Activated CD4-positive, alpha-beta T cell treated with anti-CD3 and anti-CD28 coated beads, Interleukin-2, amount 50 U/mL, for 4 hours (primary cell): ENCODE measurements around the gene WDR37.

Source experiments
- DNase-seq, 2 experiments: peaks; one replicate each; pipeline ENCODE4 v3.0.0-alpha.2; 2020

The WDR37 gene

DNA sequence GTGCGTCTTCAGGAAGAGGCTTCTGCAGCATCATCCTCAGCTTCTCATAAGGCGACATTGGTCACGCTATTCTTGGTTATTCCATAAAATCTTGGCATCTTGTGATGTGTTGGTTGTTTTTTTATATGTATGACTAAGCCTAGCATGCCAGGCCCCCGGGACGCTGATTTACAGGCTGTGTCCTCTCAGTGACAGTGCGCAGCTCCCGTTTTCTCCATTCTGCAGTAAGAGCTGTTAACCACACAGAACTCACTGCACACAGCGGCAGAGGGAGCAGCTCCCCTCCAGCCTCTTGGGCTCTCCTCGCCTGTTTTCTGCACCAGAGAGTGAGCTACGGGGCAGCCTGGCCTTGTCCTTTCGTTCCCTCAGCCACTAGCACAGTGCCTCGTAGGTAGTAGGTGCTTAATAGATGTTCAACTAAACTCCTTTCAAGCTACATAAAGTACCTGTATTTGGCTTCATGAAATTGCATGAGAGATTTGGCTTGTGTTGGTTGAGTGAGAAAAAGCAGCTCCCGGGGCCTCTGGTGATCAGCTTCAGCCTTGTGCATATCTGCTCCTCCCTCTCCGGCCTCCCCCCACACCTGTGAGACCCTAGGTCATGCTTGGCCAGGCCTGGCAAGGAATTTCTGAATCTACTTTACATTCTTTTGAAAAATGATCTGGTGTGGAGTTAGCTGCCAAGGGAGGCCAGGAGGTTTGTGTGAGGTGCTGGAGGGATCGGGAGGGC is 116.2 kb downstream of the WDR37 start:
- DNase-seq: no peak

DNA sequence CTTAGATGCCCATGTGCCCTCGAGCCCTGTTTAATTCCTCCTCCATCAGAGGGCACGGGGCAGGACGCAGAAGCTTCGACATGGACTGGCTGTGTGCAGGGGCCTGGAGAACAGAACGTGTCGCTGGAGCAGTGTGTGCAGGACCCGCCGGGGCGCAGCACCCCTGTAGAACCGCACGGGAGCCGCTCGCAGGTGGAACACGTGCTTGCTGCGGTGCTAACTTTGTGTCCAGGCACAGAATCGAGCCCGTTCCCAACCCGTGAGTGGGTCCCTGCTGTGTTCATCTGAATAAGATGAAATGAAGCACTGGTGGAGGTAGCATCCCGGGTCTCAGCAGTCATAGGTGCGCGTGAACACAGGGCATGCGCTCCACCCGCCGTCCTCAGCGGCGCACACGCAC is 116.9 kb downstream of the WDR37 start:
- DNase-seq: no peak

DNA sequence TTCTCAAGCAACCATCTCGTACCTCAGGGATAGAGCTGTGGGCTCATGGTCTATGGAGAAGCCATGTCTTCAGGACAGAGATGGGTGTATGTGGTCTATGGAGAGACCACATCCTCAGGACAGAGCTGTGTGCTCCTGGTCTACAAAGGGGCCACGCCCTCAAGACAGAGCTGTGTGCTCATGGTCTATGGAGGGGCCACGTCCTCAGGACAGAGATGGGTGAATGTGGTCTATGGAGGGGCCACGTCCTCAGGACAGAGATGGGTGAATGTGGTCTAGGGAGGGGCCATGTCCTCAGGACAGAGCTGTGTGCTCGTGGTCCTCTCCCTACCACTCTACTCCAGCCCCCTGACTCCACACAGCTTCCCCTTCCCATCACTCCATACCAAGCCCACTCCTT is 117.8 kb downstream of the WDR37 start:
- no peak for DNase-seq

DNA sequence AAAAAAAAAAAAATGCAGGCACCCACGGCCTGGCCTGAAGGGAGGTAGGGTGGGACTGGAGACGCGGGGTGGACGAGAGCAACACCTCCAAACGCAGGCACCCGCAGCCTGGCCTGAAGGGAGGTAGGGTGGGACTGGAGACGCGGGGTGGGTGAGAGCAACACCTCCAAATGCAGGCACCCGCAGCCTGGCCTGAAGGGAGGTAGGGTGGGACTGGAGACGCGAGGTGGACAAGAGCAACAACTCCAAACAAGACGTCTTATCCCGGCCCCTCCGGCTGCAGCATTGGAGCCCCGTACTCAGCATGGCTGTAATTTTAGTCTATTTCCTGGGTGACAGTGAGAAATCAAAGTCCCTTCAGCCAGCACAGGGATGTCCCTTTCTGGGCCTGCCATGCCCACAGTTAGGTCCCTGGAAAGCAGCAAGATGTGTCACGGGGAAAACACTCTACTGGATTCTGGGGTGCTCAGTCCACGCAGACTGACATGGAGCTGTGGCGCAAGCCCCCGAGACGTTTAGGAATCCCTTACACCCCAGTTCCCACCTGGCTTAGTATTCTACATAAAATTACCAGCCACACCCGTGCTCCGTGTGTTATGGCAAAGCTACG is 119.9 kb downstream of the WDR37 start:
- no peak for DNase-seq

DNA sequence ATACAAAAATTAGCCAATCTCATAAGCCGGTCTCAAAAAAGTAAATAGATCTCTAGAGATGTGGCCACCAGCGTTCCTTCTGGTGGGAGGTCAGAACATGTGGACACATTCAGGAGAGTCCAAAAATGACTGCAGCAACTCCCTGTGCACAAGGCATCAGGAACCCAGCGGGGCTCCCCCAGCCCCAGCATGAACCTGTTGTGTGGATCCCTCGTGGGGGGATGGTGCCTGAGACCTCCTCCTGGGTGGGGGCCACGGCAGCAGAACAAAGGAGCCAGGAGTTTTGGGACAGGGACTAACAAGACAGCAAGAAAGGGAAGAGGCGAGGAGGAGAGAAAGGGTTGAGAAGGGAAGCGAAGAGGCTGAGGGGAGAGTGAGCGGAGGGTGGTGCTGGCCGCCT is 121.8 kb downstream of the WDR37 start:
- no peak for DNase-seq

DNA sequence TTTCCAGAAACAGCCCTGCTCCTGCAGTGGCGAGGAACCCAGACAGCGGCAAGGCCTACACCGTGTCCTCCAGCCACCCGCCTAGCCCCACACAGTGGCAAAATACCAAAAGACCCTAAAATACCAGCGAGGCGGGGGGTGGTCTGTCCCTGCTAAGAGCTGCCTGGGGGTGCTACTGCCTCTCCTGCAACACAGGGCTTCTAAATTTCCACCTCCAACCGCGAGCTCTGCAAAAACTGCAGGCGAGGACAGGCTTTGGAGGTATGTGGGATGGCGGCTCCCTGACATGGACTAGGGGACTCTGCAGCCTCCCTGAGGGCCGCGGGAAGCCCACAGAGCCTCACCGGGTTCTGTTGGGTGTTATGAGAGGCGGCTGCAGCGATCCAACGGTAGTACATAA is 122.3 kb downstream of the WDR37 start:
- no peak for DNase-seq

DNA sequence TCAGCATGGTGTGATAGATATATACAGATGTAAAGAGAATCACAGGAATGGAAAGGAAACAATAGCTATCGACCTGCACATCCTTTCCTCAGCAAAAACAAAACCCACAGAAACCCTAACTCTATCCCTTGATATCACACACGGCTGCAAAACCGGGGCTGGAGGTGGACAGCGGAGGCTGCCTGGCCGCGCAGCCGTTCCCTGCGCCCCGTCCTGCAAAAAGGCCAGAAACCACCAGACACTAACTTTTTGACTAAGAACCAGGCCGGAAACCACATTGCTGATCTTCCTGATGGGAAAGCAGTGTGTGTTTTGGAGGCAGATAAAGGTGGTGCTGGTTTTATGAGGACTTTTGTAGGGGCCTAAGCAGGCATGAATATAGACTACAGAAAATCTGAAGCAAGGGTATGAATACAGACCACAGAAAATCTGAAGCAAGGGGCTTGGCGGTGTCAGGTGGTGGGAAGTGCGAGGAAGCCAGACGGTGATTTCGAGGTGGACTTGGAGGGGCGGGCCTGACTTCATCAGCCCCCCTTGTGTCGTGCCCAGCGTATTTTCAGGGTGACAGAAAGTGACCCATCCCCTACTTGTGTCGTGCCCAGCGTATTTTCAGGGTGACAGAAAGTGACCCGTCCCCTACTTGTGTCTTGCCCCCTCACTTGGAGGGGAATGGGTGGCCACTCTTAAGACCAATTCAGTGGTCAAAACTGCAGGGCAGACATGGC is 123.3 kb downstream of the WDR37 start:
- no peak for DNase-seq

DNA sequence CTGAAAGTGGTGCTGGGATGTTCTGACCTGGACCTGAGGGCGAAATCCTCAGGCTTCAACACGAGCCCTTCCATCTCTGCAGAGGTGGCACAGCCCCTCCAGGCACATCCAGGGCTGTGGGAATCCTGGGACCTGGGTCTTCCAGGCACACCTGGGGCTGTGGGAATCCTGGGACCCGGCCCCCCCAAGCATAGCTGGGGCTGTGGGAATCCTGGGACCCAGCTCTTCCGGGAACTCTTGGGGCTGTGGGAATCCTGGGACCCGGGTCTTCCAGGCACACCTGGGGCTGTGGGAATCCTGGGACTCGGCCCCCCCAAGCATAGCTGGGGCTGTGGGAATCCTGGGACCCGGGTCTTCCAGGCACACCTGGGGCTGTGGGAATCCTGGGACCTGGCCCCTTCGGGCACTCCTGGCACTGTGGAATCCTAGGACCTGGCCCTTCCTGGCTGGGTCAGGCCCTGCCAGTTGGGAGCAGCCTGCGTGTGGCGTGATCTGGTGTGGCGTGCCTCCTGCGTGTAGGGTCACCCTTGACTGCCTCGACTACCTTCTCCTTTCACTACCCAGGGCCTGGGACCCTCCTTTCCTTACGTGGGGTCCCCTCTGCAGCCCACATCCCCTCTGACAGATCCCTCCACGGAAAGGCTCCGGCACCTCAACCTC is 124.0 kb downstream of the WDR37 start:
- no peak for DNase-seq

DNA sequence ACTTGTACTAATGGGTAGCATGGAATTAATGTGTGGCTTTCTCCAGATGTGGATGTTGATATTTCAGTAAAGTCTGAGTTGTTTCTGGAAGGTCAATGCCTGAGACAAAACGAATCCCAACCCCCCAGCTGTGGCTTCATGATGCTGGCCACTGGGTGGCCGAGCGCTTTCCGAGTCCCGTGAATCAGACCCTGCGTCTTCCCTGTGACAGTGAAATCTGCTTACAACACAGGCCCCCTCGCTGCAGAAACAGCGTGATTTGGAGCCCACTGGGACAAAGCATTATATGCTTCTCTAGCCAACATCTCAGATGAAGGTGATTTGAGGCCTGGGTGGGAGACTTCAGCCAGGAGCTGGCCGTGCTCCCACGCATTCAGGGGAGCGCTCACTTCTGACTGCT is 124.7 kb downstream of the WDR37 start:
- DNase-seq: no peak
